LNCAP (cell line): ENCODE measurements around the gene EPB41L1.

Source experiments
- CTCF ChIP-seq: fragments of 450-650 bp; IDR thresholded peaks from 2 replicates; pipeline ENCODE4 v1.5.1; 2017; ENCODE audit warnings: mild to moderate bottlenecking

Gene EPB41L1

GRCh38 chr20:36112112-36112511 is 42.4 kb upstream of the EPB41L1 start:
- TF ChIP-seq CTCF: no peak

- no peak for TF ChIP-seq CTCF
Measured at GRCh38 chr20:36113036-36113435, 41.5 kb upstream of the EPB41L1 start.

- no peak for TF ChIP-seq CTCF
Measured at GRCh38 chr20:36113566-36114250, 40.8 kb upstream of the EPB41L1 start.

GRCh38 chr20:36114707-36115106 is 39.8 kb upstream of the EPB41L1 start:
- TF ChIP-seq CTCF: no peak

- TF ChIP-seq CTCF: no peak
Measured at GRCh38 chr20:36115925-36116324, 38.6 kb upstream of the EPB41L1 start.

GRCh38 chr20:36116807-36117441 is 37.6 kb upstream of the EPB41L1 start:
- no peak for TF ChIP-seq CTCF

- TF ChIP-seq CTCF: no peak
Measured at GRCh38 chr20:36117638-36118037, 36.9 kb upstream of the EPB41L1 start.
